ENCODE results near the gene AKR1C3. TPM values are rescaled to one million over a fixed set of nuclear protein-coding genes. Genes with fewer than 3 reads are reported as not detected.
"Not testable (repeated sequence)": the region's sequence is repeated elsewhere in the genome, so short reads cannot be mapped to it uniquely, and the experiment has no call there.

The AKR1C3 gene
- total RNA-seq, 1 donor from 2014 or later, result 45.4 TPM

- no peaks in the 10 kb centered on the region for H3K27me3 ChIP-seq
- H3K36me3 ChIP-seq, result no peaks in the 10 kb centered on the region
- H3K9me3 ChIP-seq, result peaks cover 8% of the 10 kb centered on the region
- TF ChIP-seq CTCF (IDR thresholded peaks at IDR 0.05) (no peak), POLR2AphosphoS5 (IDR thresholded peaks at IDR 0.05; ENCODE audit: insufficient read depth in 1 of 2, low read depth in 1 of 2) (no peak), POLR2A (IDR thresholded peaks at IDR 0.05) (no peak)
- H3K27ac ChIP-seq, result no peak overlapping the region
- no peak for DNase-seq (ENCODE audit: extremely low spot score in 2 of 2)
- intact Hi-C loops (cut with DNase I), result no loop called here
- no peak overlapping the region for H3K4me3 ChIP-seq
- no peaks in the 10 kb centered on the region for H3K4me1 ChIP-seq
These were observed 41.4 kb downstream of the AKR1C3 start for GRCh38 chr10:5135581-5135980.

GRCh38 chr10:5136468-5137087, 42.4 kb downstream of the AKR1C3 start:
- no peak for TF ChIP-seq CTCF (IDR thresholded peaks at IDR 0.05)
- TF ChIP-seq POLR2AphosphoS5 (IDR thresholded peaks at IDR 0.05; ENCODE audit: insufficient read depth in 1 of 2, low read depth in 1 of 2), result no peak
- TF ChIP-seq POLR2A (IDR thresholded peaks at IDR 0.05), result no peak
- Histone ChIP-seq H3K4me3 (no peak overlapping the region), H3K27me3 (no peaks in the 10 kb centered on the region), H3K36me3 (no peaks in the 10 kb centered on the region), H3K9me3 (peaks cover 8% of the 10 kb centered on the region), H3K27ac (no peak overlapping the region), H3K4me1 (no peaks in the 10 kb centered on the region)
- intact Hi-C loops (cut with DNase I), result no loop called here
- no peak for DNase-seq (ENCODE audit: extremely low spot score in 2 of 2)

DNA sequence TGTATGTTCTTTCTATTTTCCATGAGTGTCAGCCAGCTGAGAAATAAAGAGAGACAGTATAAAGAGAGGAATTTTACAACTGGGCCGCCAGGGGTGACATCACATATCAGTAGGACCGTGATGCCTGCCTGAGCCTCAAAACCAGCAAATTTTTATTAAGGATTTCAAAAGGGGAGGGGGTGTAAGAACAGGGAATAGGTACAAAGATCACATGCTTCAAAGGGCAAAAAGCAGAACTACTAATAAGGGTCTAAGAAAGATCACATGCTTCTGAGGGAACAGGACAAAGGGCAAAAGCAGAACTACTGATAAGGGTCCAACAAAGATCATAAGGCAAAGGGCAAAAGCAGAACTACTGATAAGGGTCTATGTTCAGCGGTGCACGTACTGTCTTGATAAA, 43.5 kb downstream of the AKR1C3 start:
- H3K4me1 ChIP-seq; H3K27ac ChIP-seq; H3K27me3 ChIP-seq; DNase-seq (ENCODE audit: extremely low spot score in 2 of 2); H3K9me3 ChIP-seq; intact Hi-C loops (cut with DNase I); H3K4me3 ChIP-seq; H3K36me3 ChIP-seq: not testable (repeated sequence)

DNA sequence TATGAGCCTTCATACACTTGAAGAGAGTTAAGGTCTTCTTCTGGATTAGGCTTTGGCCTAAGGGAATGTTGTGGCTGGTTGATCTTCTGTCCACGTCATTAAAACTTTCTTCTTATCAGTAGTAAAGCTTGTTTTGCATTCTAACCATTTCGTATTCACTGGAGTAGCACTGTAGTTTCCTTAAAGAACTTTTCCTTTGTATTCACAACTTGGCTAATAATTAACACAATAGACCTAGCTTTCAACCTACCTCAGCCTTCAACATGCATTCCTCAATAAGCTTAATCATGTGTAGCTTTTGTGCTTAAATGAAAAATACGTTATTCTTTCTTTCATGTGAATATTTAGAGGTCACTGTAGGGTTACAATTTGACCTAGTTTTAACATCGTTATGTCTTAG, 48.0 kb downstream of the AKR1C3 start:
- no peak for DNase-seq (ENCODE audit: extremely low spot score in 2 of 2)
- Histone ChIP-seq H3K27ac (no peak overlapping the region), H3K4me1 (no peaks in the 10 kb centered on the region), H3K27me3 (no peaks in the 10 kb centered on the region), H3K9me3 (no peaks in the 10 kb centered on the region), H3K36me3 (no peaks in the 10 kb centered on the region), H3K4me3 (no peak overlapping the region)
- TF ChIP-seq CTCF (IDR thresholded peaks at IDR 0.05) (no peak), POLR2A (IDR thresholded peaks at IDR 0.05) (no peak), POLR2AphosphoS5 (IDR thresholded peaks at IDR 0.05; ENCODE audit: insufficient read depth in 1 of 2, low read depth in 1 of 2) (no peak)
- intact Hi-C loops (cut with DNase I), result no loop called here

- Histone ChIP-seq H3K4me3 (no peak overlapping the region), H3K27ac (no peak overlapping the region), H3K36me3 (no peaks in the 10 kb centered on the region), H3K4me1 (no peaks in the 10 kb centered on the region), H3K9me3 (no peaks in the 10 kb centered on the region), H3K27me3 (no peaks in the 10 kb centered on the region)
- TF ChIP-seq POLR2AphosphoS5 (IDR thresholded peaks at IDR 0.05; ENCODE audit: insufficient read depth in 1 of 2, low read depth in 1 of 2), result no peak
- TF ChIP-seq POLR2A (IDR thresholded peaks at IDR 0.05), result no peak
- no peak for TF ChIP-seq CTCF (IDR thresholded peaks at IDR 0.05)
- intact Hi-C loops (cut with DNase I), result no loop called here
- no peak for DNase-seq (ENCODE audit: extremely low spot score in 2 of 2)
These were observed 48.9 kb downstream of the AKR1C3 start for GRCh38 chr10:5143137-5143536.
